Prostate gland (tissue), 2 donors: Measurements from ENCODE around the gene CA5A.

Experiments
- POLR2A ChIP-seq: fragments of 450-650 bp; IDR thresholded peaks from one replicate; pipeline ENCODE4 v1.6.1; 2016; ENCODE audit warnings: antibody characterized with exemption, mild to moderate bottlenecking
- TF ChIP-seq, protein P1 (sequence below), 4 experiments: fragments of 200-600 bp in 2 of 4; fragments of 450-650 bp in 2 of 4; sonication (generic) in 2 of 4; IDR thresholded peaks; 1 replicate in 3 of 4; 2 replicates in 1 of 4; pipeline ENCODE4 v1.5.1; 2016 to 2019; ENCODE audit warnings: antibody characterized with exemption in 4 of 4, mild to moderate bottlenecking in 2 of 4, moderate library complexity in 2 of 4

DNA sequence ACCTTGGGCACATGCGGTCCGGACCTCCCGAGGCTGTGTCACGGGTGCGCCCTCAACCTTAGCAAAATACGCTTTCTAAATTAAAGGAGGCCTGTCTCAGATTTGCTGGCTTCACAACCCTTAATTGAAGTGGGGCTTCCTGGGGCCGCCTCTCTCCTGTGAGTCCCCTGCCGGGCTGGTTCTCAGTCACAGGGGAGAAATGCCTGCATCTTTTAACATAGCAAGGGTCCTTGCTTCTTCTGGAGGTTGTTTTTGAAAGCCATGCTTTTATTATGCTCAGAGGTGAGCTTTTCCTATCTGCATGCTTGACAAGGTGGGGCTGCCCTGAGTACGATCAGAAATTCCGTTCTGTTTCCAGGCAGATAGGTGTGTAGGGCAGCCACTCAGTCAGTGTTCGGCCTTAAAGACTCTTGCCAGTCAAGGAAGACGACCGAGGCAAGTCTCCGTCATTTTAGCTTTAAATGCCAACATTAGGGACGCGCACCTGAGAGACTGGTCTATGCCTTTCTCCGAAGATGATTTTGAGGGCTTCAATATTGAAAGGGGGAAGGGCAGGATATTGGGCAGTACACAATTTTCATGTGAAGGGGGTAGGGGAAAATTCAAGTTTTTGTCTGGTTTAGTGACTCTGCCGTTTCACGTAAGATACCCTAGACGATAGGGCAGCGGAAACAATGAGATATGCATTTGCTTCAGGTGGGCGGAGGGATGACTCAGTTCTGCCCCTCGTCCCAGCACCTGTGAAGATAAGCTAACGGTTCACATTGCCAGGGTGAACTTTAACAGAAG lies 61.5 kb downstream of the CA5A start:
- no peak for TF ChIP-seq POLR2A
- TF ChIP-seq, protein P1, sequence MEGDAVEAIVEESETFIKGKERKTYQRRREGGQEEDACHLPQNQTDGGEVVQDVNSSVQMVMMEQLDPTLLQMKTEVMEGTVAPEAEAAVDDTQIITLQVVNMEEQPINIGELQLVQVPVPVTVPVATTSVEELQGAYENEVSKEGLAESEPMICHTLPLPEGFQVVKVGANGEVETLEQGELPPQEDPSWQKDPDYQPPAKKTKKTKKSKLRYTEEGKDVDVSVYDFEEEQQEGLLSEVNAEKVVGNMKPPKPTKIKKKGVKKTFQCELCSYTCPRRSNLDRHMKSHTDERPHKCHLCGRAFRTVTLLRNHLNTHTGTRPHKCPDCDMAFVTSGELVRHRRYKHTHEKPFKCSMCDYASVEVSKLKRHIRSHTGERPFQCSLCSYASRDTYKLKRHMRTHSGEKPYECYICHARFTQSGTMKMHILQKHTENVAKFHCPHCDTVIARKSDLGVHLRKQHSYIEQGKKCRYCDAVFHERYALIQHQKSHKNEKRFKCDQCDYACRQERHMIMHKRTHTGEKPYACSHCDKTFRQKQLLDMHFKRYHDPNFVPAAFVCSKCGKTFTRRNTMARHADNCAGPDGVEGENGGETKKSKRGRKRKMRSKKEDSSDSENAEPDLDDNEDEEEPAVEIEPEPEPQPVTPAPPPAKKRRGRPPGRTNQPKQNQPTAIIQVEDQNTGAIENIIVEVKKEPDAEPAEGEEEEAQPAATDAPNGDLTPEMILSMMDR (IDR thresholded peaks at IDR 0.05): no peak
